IMR-90 (cell line): ENCODE data around the gene GPC4. TPM values are rescaled to one million over a fixed set of nuclear protein-coding genes. Genes with fewer than 3 reads are reported as not detected.

Source experiments
- ATAC-seq: fragments of 200-7000 bp; cut with Tn5 transposase; 2 replicates; pipeline ENCODE4 v1.9.1; 2020; ENCODE audit warnings: low read depth, mild to moderate bottlenecking, moderate library complexity
- BruUV-seq: library from RNA; stranded (reverse); fragments of 400-500 nt; replicated peaks from 2 replicates; lab custom pipeline; 2021; lab: Mats Ljungman, UMichigan
- CTCF ChIA-PET: fragments of 300-600 bp; formaldehyde crosslinking; extraction: SDS; loops from one replicate; lab custom pipeline; 2021; ENCODE audit warnings: antibody characterized with exemption; lab: Yijun Ruan, JAX
- POLR2A ChIA-PET: fragments of 300-600 bp; sonication (Branson Sonifier 250); formaldehyde crosslinking; loops from one replicate; lab custom pipeline; 2022; ENCODE audit warnings: antibody characterized with exemption; ENCODE audit not compliant: unreplicated experiment; lab: Charles Lee
- DNase-seq: peaks from one replicate; pipeline ENCODE4 v3.0.0; 2013
- H2AFZ ChIP-seq: replicated peaks from 2 replicates; pipeline ENCODE3; 2013; ENCODE audit warnings: low read length, mild to moderate bottlenecking; ENCODE audit not compliant: poor library complexity
- H2AK5ac ChIP-seq: 2 replicates; pipeline ENCODE4 v1.6.1; 2013; ENCODE audit warnings: low read depth, low read length, inconsistent platforms
- H2AK9ac ChIP-seq: replicated peaks from 2 replicates; pipeline ENCODE3; 2013; ENCODE audit warnings: mild to moderate bottlenecking, low read depth, low read length, moderate library complexity; ENCODE audit not compliant: poor library complexity
- H2BK120ac ChIP-seq: 2 replicates; pipeline ENCODE4 v1.6.1; 2013; ENCODE audit warnings: low read depth, low read length, inconsistent platforms
- H2BK15ac ChIP-seq: 3 replicates; pipeline ENCODE4 v1.6.1; 2013; ENCODE audit warnings: low read depth, low read length, inconsistent platforms
- H2BK20ac ChIP-seq: 2 replicates; pipeline ENCODE4 v1.6.1; 2013; ENCODE audit warnings: low read depth, mild to moderate bottlenecking, inconsistent platforms, low read length, moderate library complexity
- H2BK5ac ChIP-seq: 2 replicates; pipeline ENCODE4 v1.6.1; 2013; ENCODE audit warnings: mild to moderate bottlenecking, low read depth, low read length, inconsistent platforms; ENCODE audit not compliant: poor library complexity, severe bottlenecking
- H3K14ac ChIP-seq: replicated peaks from 2 replicates; pipeline ENCODE4 v1.6.1; 2013; ENCODE audit warnings: low read depth, low read length, inconsistent platforms
- H3K18ac ChIP-seq: 2 replicates; pipeline ENCODE4 v1.6.1; 2013; ENCODE audit warnings: low read depth, low read length, control low read depth
- H3K23ac ChIP-seq: 2 replicates; pipeline ENCODE4 v1.6.1; 2013; ENCODE audit warnings: low read depth, low read length, inconsistent platforms
- H3K27ac ChIP-seq: 2 replicates; pipeline ENCODE4 v1.5.1; 2013; ENCODE audit warnings: mild to moderate bottlenecking, control low read depth, low read length; ENCODE audit not compliant: insufficient read depth
- H3K27me3 ChIP-seq: 2 replicates; pipeline ENCODE4 v1.6.1; 2013; ENCODE audit warnings: low read length; ENCODE audit not compliant: control insufficient read depth, insufficient read depth
- H3K36me3 ChIP-seq: 2 replicates; pipeline ENCODE4 v1.6.1; 2013; ENCODE audit warnings: low read length, mixed read lengths; ENCODE audit not compliant: control insufficient read depth, insufficient read depth
- H3K4ac ChIP-seq: 2 replicates; pipeline ENCODE4 v1.6.1; 2013; ENCODE audit warnings: low read depth, low read length, inconsistent platforms
- H3K4me1 ChIP-seq: 2 replicates; pipeline ENCODE4 v1.6.1; 2013; ENCODE audit warnings: low read length, mixed read lengths; ENCODE audit not compliant: control insufficient read depth, insufficient read depth
- H3K4me2 ChIP-seq: 2 replicates; pipeline ENCODE4 v1.6.1; 2013; ENCODE audit warnings: low read depth, mild to moderate bottlenecking, control low read depth, low read length, moderate library complexity
- H3K4me3 ChIP-seq: 2 replicates; pipeline ENCODE4 v1.5.1; 2013; ENCODE audit warnings: low read depth, mild to moderate bottlenecking, control low read depth, low read length, moderate library complexity; ENCODE audit not compliant: insufficient read depth
- H3K56ac ChIP-seq: 2 replicates; pipeline ENCODE4 v1.6.1; 2013; ENCODE audit warnings: low read length, inconsistent platforms; ENCODE audit not compliant: insufficient read depth; ENCODE audit errors: extremely low read depth
- H3K79me1 ChIP-seq, 2 experiments: 2 replicates each; pipeline ENCODE4 v1.6.1; 2013; ENCODE audit warnings: low read length in 2 of 2, inconsistent platforms in 1 of 2, low read depth in 1 of 2
- H3K9ac ChIP-seq: 2 replicates; pipeline ENCODE4 v1.6.1; 2013; ENCODE audit warnings: low read depth, low read length, control low read depth
- H3K9me1 ChIP-seq: 2 replicates; pipeline ENCODE4 v1.6.1; 2013; ENCODE audit warnings: low read length, inconsistent platforms; ENCODE audit not compliant: insufficient read depth
- H3K9me3 ChIP-seq: 2 replicates; pipeline ENCODE4 v1.6.1; 2013; ENCODE audit warnings: low read length; ENCODE audit not compliant: control insufficient read depth, insufficient read depth
- H4K20me1 ChIP-seq: 2 replicates; pipeline ENCODE4 v1.6.1; 2013; ENCODE audit warnings: low read length, inconsistent platforms; ENCODE audit not compliant: insufficient read depth
- H4K5ac ChIP-seq: 2 replicates; pipeline ENCODE4 v1.6.1; 2013; ENCODE audit warnings: mild to moderate bottlenecking, low read depth, low read length, control low read depth
- H4K8ac ChIP-seq, 2 experiments: 2 replicates each; pipeline ENCODE4 v1.6.1; 2013; ENCODE audit warnings: low read depth in 2 of 2, low read length in 2 of 2, control low read depth in 1 of 2, inconsistent platforms in 1 of 2
- H4K91ac ChIP-seq: 2 replicates; pipeline ENCODE4 v1.6.1; 2013; ENCODE audit warnings: low read depth, low read length, inconsistent platforms; ENCODE audit not compliant: insufficient read depth
- CEBPB ChIP-seq: IDR thresholded peaks from 2 replicates; pipeline ENCODE4 v1.6.1; 2012; ENCODE audit warnings: low read depth, low read length, improper control_type of control experiment
- CHD1 ChIP-seq: IDR thresholded peaks from 2 replicates; pipeline ENCODE4 v1.6.1; 2012; ENCODE audit warnings: low read depth, low read length, improper control_type of control experiment
- FOS ChIP-seq: fragments of 150-350 bp; IDR thresholded peaks from 2 replicates; pipeline ENCODE4 v1.6.1; 2016; ENCODE audit warnings: low read depth, low read length
- MAZ ChIP-seq: IDR thresholded peaks from 2 replicates; pipeline ENCODE4 v1.6.1; 2012; ENCODE audit warnings: low read depth, mild to moderate bottlenecking, low read length, improper control_type of control experiment, moderate library complexity, borderline replicate concordance
- MXI1 ChIP-seq: IDR thresholded peaks from 2 replicates; pipeline ENCODE4 v1.6.1; 2012; ENCODE audit warnings: low read depth, mild to moderate bottlenecking, low read length, moderate library complexity, borderline replicate concordance
- NFE2L2 ChIP-seq: fragments of 150-350 bp; IDR thresholded peaks from 2 replicates; pipeline ENCODE4 v1.6.1; 2016; ENCODE audit warnings: low read depth, mild to moderate bottlenecking, low read length
- POLR2A ChIP-seq: IDR thresholded peaks from 2 replicates; pipeline ENCODE4 v1.6.1; 2012; ENCODE audit warnings: mild to moderate bottlenecking, low read depth, low read length
- RAD21 ChIP-seq: IDR thresholded peaks from 2 replicates; pipeline ENCODE4 v1.6.1; 2012; ENCODE audit warnings: low read length, improper control_type of control experiment
- RCOR1 ChIP-seq: IDR thresholded peaks from 2 replicates; pipeline ENCODE4 v1.6.1; 2012; ENCODE audit warnings: mild to moderate bottlenecking, low read length, improper control_type of control experiment; ENCODE audit not compliant: insufficient replicate concordance
- RFX5 ChIP-seq: IDR thresholded peaks from 2 replicates; pipeline ENCODE4 v1.8.0; 2012; ENCODE audit warnings: low read depth, mild to moderate bottlenecking, low read length, moderate library complexity
- SMC3 ChIP-seq: fragments of 150-350 bp; IDR thresholded peaks from 2 replicates; pipeline ENCODE4 v1.6.1; 2016; ENCODE audit warnings: low read depth, mild to moderate bottlenecking, antibody characterized with exemption, low read length, moderate library complexity
- WGBS, 2 experiments: methylation state at CpG; one replicate each; pipeline versions ENCODE4 v1.1.5 to v1.1.7; 2013; ENCODE audit warnings: missing lambda C conversion rate in 2 of 2; ENCODE audit not compliant: insufficient read length in 1 of 2; ENCODE audit errors: extremely low coverage in 2 of 2; 5-methylcytosine and 5-hydroxymethylcytosine counted together
- dilution Hi-C: fragments of 300-500 bp; cut with HindIII; formaldehyde crosslinking; loops from one replicate; pipeline ENCODE4 v1.14.3; 2018; ENCODE audit warnings: low sequenced_read_pairs; ENCODE audit not compliant: unreplicated experiment
- in situ Hi-C: fragments of 300-500 bp; cut with MboI; formaldehyde crosslinking; loops from 3 replicates; pipeline ENCODE4 v1.14.3; 2019; ENCODE audit warnings: low sequenced_read_pairs, inconsistent platforms, mixed read lengths
- intact Hi-C: fragments of 100-400 bp; cut with micrococcal nuclease; formaldehyde crosslinking; loops from 2 replicates; pipeline ENCODE4 v1.10.0; 2022
- polyA plus RNA-seq, 3 experiments: library from polyadenylated mRNA; depleted of rRNA; stranded (reverse); fragments of >200 nt; gene quantifications; 2 replicates each; pipeline ENCODE4 v1.2.3, GENCODE V29; 2012; ENCODE audit warnings: low replicate concordance in 1 of 3
- total RNA-seq: library from RNA; depleted of rRNA; stranded (reverse); fragments of >200 nt; gene quantifications from 2 replicates; pipeline ENCODE4 v1.2.3, GENCODE V29; 2012
- TF ChIP-seq, protein P1 (sequence below): conservative IDR thresholded peaks from 2 replicates; pipeline ENCODE4 v1.5.1; 2012; ENCODE audit warnings: mild to moderate bottlenecking, low read depth, low read length, improper control_type of control experiment

GPC4 gene
- total and polyA plus RNA-seq, 2 of the 4 experiments (the other 2 are of a cell fraction): 0.54 to 1.6 TPM

DNA sequence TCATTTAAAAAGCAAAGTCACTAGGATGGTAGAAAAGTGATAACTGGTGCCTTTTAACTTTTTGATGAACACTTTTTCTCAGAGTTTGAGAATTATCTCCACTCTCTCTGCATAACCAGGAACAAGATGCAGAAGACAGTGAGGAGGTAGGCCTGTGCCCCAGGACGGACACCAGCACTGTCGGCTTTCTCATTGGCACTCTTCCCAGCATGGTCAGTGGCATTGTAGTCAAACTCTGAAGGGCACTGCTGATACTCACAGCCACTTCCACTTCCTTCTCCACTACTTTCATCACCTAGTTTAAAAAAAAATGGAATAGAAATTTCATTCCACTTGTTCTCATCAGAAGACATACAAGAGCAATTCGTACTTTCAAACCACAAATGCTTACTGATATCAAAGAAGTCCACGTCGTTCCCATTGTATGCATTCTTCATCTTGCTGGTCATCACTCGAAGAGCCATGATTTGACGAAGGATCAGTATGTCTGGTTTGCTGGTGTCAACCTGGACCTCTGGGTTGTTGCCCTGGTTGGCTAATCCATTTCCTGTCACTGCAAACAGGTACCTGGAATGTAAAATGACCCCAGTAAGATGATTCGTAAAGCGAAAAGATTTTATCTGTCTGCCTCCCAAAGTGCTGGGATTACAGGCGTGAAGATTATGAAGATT lies 112.4 kb downstream of the GPC4 start:
- CTCF ChIA-PET: no interaction called here

More for the DNA sequence above, 112.4 kb downstream of the GPC4 start:
- H3K14ac ChIP-seq: no peak overlapping the region
- H3K79me1 ChIP-seq: no peaks in the 10 kb centered on the region
- no peak overlapping the region for H3K4ac ChIP-seq
- ATAC-seq (no peak), DNase-seq (peak; percentile 44)
- no peak overlapping the region for H4K8ac ChIP-seq
- in situ Hi-C loops: no loop called here
- no peak overlapping the region for H2BK15ac ChIP-seq
- H3K4me2 ChIP-seq: no peak overlapping the region
- no peaks in the 10 kb centered on the region for H3K4me1 ChIP-seq
- no TSS peak for BruUV-seq
- dilution Hi-C loops: no loop called here
- no peaks in the 10 kb centered on the region; the same call in 1 of the 2 replicates for H3K27me3 ChIP-seq
- intact Hi-C loops: no loop called here
- H2AK9ac ChIP-seq: no peak overlapping the region
- no peak overlapping the region for H4K91ac ChIP-seq
- no peak overlapping the region for H2BK20ac ChIP-seq
- no peak overlapping the region for H3K18ac ChIP-seq
- no peak overlapping the region for H3K56ac ChIP-seq
- no peak overlapping the region for H2AFZ ChIP-seq
- no peak overlapping the region for H3K9ac ChIP-seq
- no peak overlapping the region for H2BK5ac ChIP-seq
- no peak overlapping the region for H2BK120ac ChIP-seq
- no peaks in the 10 kb centered on the region for H3K9me3 ChIP-seq
- TF ChIP-seq MAZ: no peak
- no peak for TF ChIP-seq CHD1
- no peak for TF ChIP-seq NFE2L2
- no peak for TF ChIP-seq SMC3
- TF ChIP-seq RAD21: no peak
- no peak for TF ChIP-seq RCOR1
- TF ChIP-seq, protein P1, sequence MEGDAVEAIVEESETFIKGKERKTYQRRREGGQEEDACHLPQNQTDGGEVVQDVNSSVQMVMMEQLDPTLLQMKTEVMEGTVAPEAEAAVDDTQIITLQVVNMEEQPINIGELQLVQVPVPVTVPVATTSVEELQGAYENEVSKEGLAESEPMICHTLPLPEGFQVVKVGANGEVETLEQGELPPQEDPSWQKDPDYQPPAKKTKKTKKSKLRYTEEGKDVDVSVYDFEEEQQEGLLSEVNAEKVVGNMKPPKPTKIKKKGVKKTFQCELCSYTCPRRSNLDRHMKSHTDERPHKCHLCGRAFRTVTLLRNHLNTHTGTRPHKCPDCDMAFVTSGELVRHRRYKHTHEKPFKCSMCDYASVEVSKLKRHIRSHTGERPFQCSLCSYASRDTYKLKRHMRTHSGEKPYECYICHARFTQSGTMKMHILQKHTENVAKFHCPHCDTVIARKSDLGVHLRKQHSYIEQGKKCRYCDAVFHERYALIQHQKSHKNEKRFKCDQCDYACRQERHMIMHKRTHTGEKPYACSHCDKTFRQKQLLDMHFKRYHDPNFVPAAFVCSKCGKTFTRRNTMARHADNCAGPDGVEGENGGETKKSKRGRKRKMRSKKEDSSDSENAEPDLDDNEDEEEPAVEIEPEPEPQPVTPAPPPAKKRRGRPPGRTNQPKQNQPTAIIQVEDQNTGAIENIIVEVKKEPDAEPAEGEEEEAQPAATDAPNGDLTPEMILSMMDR: no peak
- no peak for TF ChIP-seq FOS
- TF ChIP-seq RFX5: no peak
- TF ChIP-seq MXI1: no peak
- no peak for TF ChIP-seq POLR2A
- TF ChIP-seq CEBPB: no peak
- H3K36me3 ChIP-seq: no peaks in the 10 kb centered on the region
- POLR2A ChIA-PET: no interaction called here
- H3K4me3 ChIP-seq: no peak overlapping the region
- H4K20me1 ChIP-seq: no peaks in the 10 kb centered on the region
- H4K5ac ChIP-seq: no peak overlapping the region
- no peak overlapping the region for H3K27ac ChIP-seq
- WGBS, 2 experiments: no CpG with 5 or more reads among the region's 10 CpGs
- no peak overlapping the region for H3K23ac ChIP-seq
- no peaks in the 10 kb centered on the region for H3K9me1 ChIP-seq
- no peak overlapping the region for H2AK5ac ChIP-seq
